Measurements from ENCODE around the gene AQP2. TPM values are rescaled to one million over a fixed set of nuclear protein-coding genes. Genes with fewer than 3 reads are reported as not detected.

AQP2 gene
- total RNA-seq, 6 experiments from 2014 or later: not detected

DNA sequence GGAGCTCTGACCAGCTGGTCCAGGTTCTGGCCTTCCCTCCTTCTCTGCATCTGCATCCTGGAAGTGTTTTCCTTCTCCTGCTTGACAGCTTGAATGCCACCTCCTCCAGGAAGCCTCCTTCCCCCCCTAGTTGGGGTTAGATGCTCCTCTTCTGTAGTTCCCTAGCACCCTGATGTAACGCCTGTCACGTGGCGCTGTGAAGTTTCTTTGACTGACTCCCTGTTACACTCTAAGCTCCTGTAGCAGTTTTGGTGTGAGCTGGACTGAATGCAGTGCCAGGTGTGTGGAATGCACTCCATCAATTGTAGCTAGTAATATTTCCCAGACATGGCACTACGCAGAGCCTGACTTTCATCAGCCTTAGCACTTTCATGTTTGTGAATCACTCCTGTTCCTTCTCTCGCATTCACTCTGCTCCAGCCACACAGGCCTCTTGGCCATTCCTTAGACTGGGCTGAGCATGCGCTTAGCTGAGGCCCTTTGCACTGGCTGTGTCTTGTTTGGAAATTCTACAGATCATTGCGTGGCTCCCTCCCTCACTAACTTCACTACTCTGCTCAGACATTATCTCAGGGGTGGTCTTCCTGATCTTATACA lies 44.7 kb upstream of the AQP2 start:
- WGBS (ENCODE audit: insufficient coverage, low coverage, low lambda C conversion rate, missing lambda C conversion rate): 70% methylated on average over 4 of the region's 7 CpGs
- TF ChIP-seq POLR2A (IDR thresholded peaks at IDR 0.05): no peak
- TF ChIP-seq, protein P1, sequence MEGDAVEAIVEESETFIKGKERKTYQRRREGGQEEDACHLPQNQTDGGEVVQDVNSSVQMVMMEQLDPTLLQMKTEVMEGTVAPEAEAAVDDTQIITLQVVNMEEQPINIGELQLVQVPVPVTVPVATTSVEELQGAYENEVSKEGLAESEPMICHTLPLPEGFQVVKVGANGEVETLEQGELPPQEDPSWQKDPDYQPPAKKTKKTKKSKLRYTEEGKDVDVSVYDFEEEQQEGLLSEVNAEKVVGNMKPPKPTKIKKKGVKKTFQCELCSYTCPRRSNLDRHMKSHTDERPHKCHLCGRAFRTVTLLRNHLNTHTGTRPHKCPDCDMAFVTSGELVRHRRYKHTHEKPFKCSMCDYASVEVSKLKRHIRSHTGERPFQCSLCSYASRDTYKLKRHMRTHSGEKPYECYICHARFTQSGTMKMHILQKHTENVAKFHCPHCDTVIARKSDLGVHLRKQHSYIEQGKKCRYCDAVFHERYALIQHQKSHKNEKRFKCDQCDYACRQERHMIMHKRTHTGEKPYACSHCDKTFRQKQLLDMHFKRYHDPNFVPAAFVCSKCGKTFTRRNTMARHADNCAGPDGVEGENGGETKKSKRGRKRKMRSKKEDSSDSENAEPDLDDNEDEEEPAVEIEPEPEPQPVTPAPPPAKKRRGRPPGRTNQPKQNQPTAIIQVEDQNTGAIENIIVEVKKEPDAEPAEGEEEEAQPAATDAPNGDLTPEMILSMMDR (IDR thresholded peaks at IDR 0.05): no peak
- ATAC-seq (no peak), DNase-seq (no peak)
- Histone ChIP-seq H3K9me3 (no peaks in the 10 kb centered on the region), H3K4me1 (no peaks in the 10 kb centered on the region), H3K36me3 (no peaks in the 10 kb centered on the region), H3K27me3 (no peaks in the 10 kb centered on the region), H3K4me3 (no peak overlapping the region), H3K27ac (no peak overlapping the region)
- intact Hi-C loops (cut with DNase I): no loop called here

DNA sequence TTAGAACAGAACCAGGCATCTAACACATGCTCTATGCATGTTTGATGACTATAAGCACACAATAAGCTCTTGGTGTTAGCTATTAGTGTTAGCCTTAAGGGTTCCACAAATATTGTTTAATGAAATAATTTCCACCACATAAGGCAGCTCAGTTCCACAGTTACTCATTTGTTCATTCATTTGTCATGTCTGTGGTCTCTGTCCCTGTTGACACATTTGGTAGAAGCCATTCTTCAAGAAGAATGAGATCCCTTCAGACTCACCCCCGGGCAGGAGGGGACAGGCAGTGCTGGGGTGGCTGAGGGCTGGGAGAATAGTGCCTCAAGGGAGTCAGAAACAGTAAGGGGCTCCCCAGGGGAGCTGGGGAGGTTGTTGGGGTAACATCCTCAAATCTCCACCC lies 43.2 kb upstream of the AQP2 start:
- DNase-seq (no peak), ATAC-seq (no peak)
- TF ChIP-seq, protein P1 (IDR thresholded peaks at IDR 0.05): no peak
- TF ChIP-seq POLR2A (IDR thresholded peaks at IDR 0.05): no peak
- Histone ChIP-seq H3K27me3 (no peaks in the 10 kb centered on the region), H3K27ac (no peak overlapping the region), H3K36me3 (no peaks in the 10 kb centered on the region), H3K4me3 (no peak overlapping the region), H3K4me1 (no peaks in the 10 kb centered on the region), H3K9me3 (no peaks in the 10 kb centered on the region)
- intact Hi-C loops (cut with DNase I): no loop called here
- 82% methylated on average over 1 of the region's 1 CpG for WGBS (ENCODE audit: insufficient coverage, low coverage, low lambda C conversion rate, missing lambda C conversion rate)

DNA sequence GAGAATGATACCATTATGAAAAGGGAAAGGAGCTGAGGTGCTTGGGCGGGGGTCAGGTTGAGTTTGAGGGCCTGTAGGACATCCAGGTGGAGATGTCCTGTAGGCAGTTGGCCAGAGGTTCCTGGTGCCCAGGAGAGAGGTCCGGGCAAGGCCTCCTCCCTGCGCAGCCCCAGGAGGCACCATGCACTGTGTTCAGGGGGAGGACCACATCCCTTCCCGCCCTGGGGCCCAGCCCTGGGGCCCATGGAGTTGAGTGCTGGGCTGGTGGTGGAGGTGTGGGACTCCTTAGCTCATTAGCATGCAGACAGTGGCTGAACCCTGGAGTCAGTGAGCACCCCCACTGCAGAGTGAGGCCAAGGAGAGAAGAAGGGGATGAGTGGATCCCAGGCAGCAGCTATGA lies 41.2 kb upstream of the AQP2 start:
- DNase-seq: no peak
- WGBS (ENCODE audit: insufficient coverage, low coverage, low lambda C conversion rate, missing lambda C conversion rate): 40% methylated on average over 1 of the region's 4 CpGs
- TF ChIP-seq, protein P1 (IDR thresholded peaks at IDR 0.05): no peak
- no peak for TF ChIP-seq POLR2A (IDR thresholded peaks at IDR 0.05)
- Histone ChIP-seq H3K4me3 (no peak overlapping the region), H3K27ac (no peak overlapping the region), H3K9me3 (no peaks in the 10 kb centered on the region), H3K27me3 (no peaks in the 10 kb centered on the region), H3K4me1 (no peaks in the 10 kb centered on the region), H3K36me3 (no peaks in the 10 kb centered on the region)
- intact Hi-C loops (cut with DNase I): no loop called here
- ATAC-seq: peak in 1 of 4 donors; percentile 27

DNA sequence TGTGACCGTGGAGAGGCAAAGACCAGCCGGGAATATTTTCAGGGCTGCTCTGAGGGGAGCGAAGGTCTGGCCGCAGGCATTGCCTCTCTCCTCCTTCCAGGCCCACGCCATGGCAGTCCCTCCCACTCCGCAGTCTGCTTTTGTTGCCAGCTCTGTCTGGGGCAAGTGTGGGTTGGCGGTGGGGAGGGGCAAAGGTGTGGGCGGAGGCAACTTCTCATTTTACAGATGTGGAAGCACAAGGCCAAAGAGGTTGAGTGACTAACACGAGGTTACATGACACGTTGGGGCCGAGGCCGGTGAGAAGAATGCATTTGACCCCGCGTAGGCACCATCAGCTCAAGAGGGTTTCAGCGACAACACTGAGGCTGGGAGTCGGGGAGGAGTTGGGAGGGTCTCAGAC lies 40.7 kb upstream of the AQP2 start:
- no peak overlapping the region for H3K4me3 ChIP-seq
- no peaks in the 10 kb centered on the region for H3K27me3 ChIP-seq
- no peak for TF ChIP-seq POLR2A (IDR thresholded peaks at IDR 0.05)
- TF ChIP-seq, protein P1 (IDR thresholded peaks at IDR 0.05): no peak
- H3K4me1 ChIP-seq: no peaks in the 10 kb centered on the region
- DNase-seq (no peak), ATAC-seq (no peak)
- 81% methylated on average over 12 of the region's 16 CpGs for WGBS (ENCODE audit: insufficient coverage, low coverage, low lambda C conversion rate, missing lambda C conversion rate)
- no peaks in the 10 kb centered on the region for H3K36me3 ChIP-seq
- H3K27ac ChIP-seq: no peak overlapping the region
- intact Hi-C loops (cut with DNase I): no loop called here
- H3K9me3 ChIP-seq: no peaks in the 10 kb centered on the region
